HepG2 (cell line): ENCODE data around the gene SP9. TPM values are rescaled to one million over a fixed set of nuclear protein-coding genes. Genes with fewer than 3 reads are reported as not detected.

Experiments
- CBX1 ChIP-seq: IDR thresholded peaks from one replicate; pipeline ENCODE4 v1.6.1; 2016; ENCODE audit warnings: antibody characterized with exemption, low read depth
- ETS1 ChIP-seq: sonication (generic); formaldehyde crosslinking; IDR thresholded peaks from 2 replicates; pipeline ENCODE4 v1.4.0; 2020; ENCODE audit warnings: missing genetic modification reagents
- FOXK2 ChIP-seq: fragments of 450-650 bp; IDR thresholded peaks from 2 replicates; pipeline ENCODE4 v1.6.1; 2016
- IRX3 ChIP-seq: sonication (generic); formaldehyde crosslinking; IDR thresholded peaks from 2 replicates; pipeline ENCODE4 v1.8.1; 2023; ENCODE audit warnings: mild to moderate bottlenecking, low read depth, missing genetic modification reagents, borderline replicate concordance
- MXD1 ChIP-seq: sonication (generic); formaldehyde crosslinking; IDR thresholded peaks from 2 replicates; pipeline ENCODE4 v1.4.0; 2020; ENCODE audit warnings: mild to moderate bottlenecking, missing genetic modification reagents
- MXI1 ChIP-seq: IDR thresholded peaks from 3 replicates; pipeline ENCODE4 v1.6.1; 2012; ENCODE audit warnings: low read depth, low read length, inconsistent platforms, borderline replicate concordance
- SALL2 ChIP-seq: sonication (generic); formaldehyde crosslinking; IDR thresholded peaks from 2 replicates; pipeline ENCODE4 v1.8.1; 2023; ENCODE audit warnings: mild to moderate bottlenecking, missing genetic modification reagents, inconsistent platforms
- SIN3A ChIP-seq: IDR thresholded peaks from 2 replicates; pipeline ENCODE4 v1.6.1; 2011; ENCODE audit warnings: low read depth, mild to moderate bottlenecking, control low read depth, low read length, borderline replicate concordance
- SRF ChIP-seq: IDR thresholded peaks from 2 replicates; pipeline ENCODE4 v1.6.1; 2011; ENCODE audit warnings: mild to moderate bottlenecking, low read depth, low read length, moderate library complexity
- TARDBP ChIP-seq: sonication (generic); formaldehyde crosslinking; IDR thresholded peaks from 2 replicates; pipeline ENCODE4 v1.8.0; 2022; ENCODE audit warnings: mild to moderate bottlenecking, missing genetic modification reagents
- THAP8 ChIP-seq: sonication (generic); formaldehyde crosslinking; IDR thresholded peaks from 2 replicates; pipeline ENCODE4 v1.5.1; 2020; ENCODE audit warnings: missing genetic modification reagents, mild to moderate bottlenecking, borderline replicate concordance
- XRCC5 ChIP-seq: fragments of 200-400 bp; formaldehyde crosslinking; optimal IDR thresholded peaks from 2 replicates; pipeline ENCODE3; 2017; ENCODE audit warnings: mild to moderate bottlenecking, low read length
- ZBTB39 ChIP-seq: sonication (generic); formaldehyde crosslinking; IDR thresholded peaks from 2 replicates; pipeline ENCODE4 v1.5.0; 2020; ENCODE audit warnings: missing genetic modification reagents
- ZFX ChIP-seq: sonication (generic); formaldehyde crosslinking; IDR thresholded peaks from 2 replicates; pipeline ENCODE4 v1.4.0; 2020; ENCODE audit warnings: mild to moderate bottlenecking, low read depth, missing genetic modification reagents, moderate library complexity
- ZHX2 ChIP-seq, 2 experiments: sonication (generic) in 1 of 2; formaldehyde crosslinking in 1 of 2; IDR thresholded peaks; 2 replicates each; pipeline versions ENCODE4 v1.6.1 to v1.9.0; 2014 to 2022; ENCODE audit warnings: antibody characterized with exemption in 1 of 2, borderline replicate concordance in 1 of 2, inconsistent platforms in 1 of 2, low read depth in 1 of 2, missing genetic modification reagents in 1 of 2
- ZIK1 ChIP-seq: sonication (generic); formaldehyde crosslinking; IDR thresholded peaks from 2 replicates; pipeline ENCODE4 v1.5.0; 2020; ENCODE audit warnings: mild to moderate bottlenecking, low read depth, missing genetic modification reagents, borderline replicate concordance
- ZNF225 ChIP-seq: sonication (generic); formaldehyde crosslinking; IDR thresholded peaks from 2 replicates; pipeline ENCODE4 v1.4.0; 2020; ENCODE audit warnings: mild to moderate bottlenecking, missing genetic modification reagents
- ZNF292 ChIP-seq: sonication (generic); formaldehyde crosslinking; IDR thresholded peaks from 2 replicates; pipeline ENCODE4 v1.8.1; 2022; ENCODE audit warnings: mild to moderate bottlenecking, low read depth, missing genetic modification reagents, borderline replicate concordance
- polyA plus RNA-seq, 8 experiments: library from polyadenylated mRNA; depleted of rRNA in 3 of 8; stranded (reverse) in 7 of 8; unstranded in 1 of 8; fragments of >200 nt; fragmentation: Illumina TruSeq in 4 of 8; extraction: Trizol in 4 of 8; gene quantifications; 2 replicates each; pipeline versions ENCODE4 v1.2.1 to v1.2.3, GENCODE V29; 2011 to 2016; ENCODE audit warnings: low read depth in 4 of 8, missing spikeins in 1 of 8, mixed read lengths in 1 of 8; ENCODE audit not compliant: insufficient read depth in 1 of 8
- total RNA-seq, 5 experiments: library from RNA; depleted of rRNA; stranded (reverse); fragments of >200 nt; fragmentation: Illumina TruSeq; extraction: Trizol; gene quantifications; 2 replicates each; pipeline ENCODE4 v1.2.3, GENCODE V29; 2016; ENCODE audit warnings: low read depth in 1 of 5

Gene SP9
- total and polyA plus RNA-seq, 2 of the 13 experiments (the other 11 are each of a cell fraction or from before 2014, with no cell fraction given), result not detected

GRCh38 chr2:174336501-174337336 lies 2.0 kb downstream of the SP9 start (continued):
- TF ChIP-seq ZIK1 (CRISPR knock-in tag), result peak; percentile 21; the same call in 1 of the 2 replicates
- TF ChIP-seq ZNF292 (CRISPR knock-in tag), result no peak
- no peak for TF ChIP-seq MXI1
- TF ChIP-seq IRX3, result 0 out of 2 replicates have a peak, but pooled peaks have one; percentile 44
- no peak for TF ChIP-seq SIN3A
- no peak for TF ChIP-seq ZHX2 (IDR thresholded peaks at IDR 0.05; ENCODE audit: low read depth)
- no peak for TF ChIP-seq ZHX2 (CRISPR knock-in tag; IDR thresholded peaks at IDR 0.05; ENCODE audit: borderline replicate concordance)
- no peak for TF ChIP-seq CBX1
- TF ChIP-seq XRCC5, result peak; percentile 15
- no peak for TF ChIP-seq ETS1
- peak; percentile 79; the same call in 1 of the 2 replicates for TF ChIP-seq ZBTB39 (CRISPR knock-in tag)
- TF ChIP-seq TARDBP, result no peak
- peak; percentile 68 for TF ChIP-seq ZFX (CRISPR knock-in tag)
- TF ChIP-seq SRF, result no peak
- no peak for TF ChIP-seq THAP8 (CRISPR knock-in tag)
- TF ChIP-seq ZNF225 (CRISPR knock-in tag), result peak; percentile 58; the same call in 1 of the 2 replicates
- TF ChIP-seq SALL2 (CRISPR knock-in tag), result no peak
- TF ChIP-seq FOXK2, result no peak
- peak; percentile 87 for TF ChIP-seq MXD1 (CRISPR knock-in tag)
